H9 (cell line): Measurements from ENCODE around the gene DNER. TPM values are rescaled to one million over a fixed set of nuclear protein-coding genes. Genes with fewer than 3 reads are reported as not detected.

Experiments
- DNase-seq: peaks from one replicate; pipeline ENCODE4 v3.0.0-alpha.2; 2017
- H2AFZ ChIP-seq: one replicate; pipeline ENCODE4 v1.6.1; 2013; ENCODE audit warnings: mild to moderate bottlenecking, low read length, control low read depth, moderate library complexity
- H2AK5ac ChIP-seq: 2 replicates; pipeline ENCODE4 v1.6.1; 2013; ENCODE audit warnings: low read length, control low read depth, mixed read lengths; ENCODE audit not compliant: insufficient read length
- H2BK120ac ChIP-seq: one replicate; pipeline ENCODE4 v1.6.1; 2013; ENCODE audit warnings: low read depth, mild to moderate bottlenecking, low read length, control low read depth, inconsistent platforms; ENCODE audit not compliant: poor library complexity, severe bottlenecking
- H2BK12ac ChIP-seq: 2 replicates; pipeline ENCODE4 v1.6.1; 2013; ENCODE audit warnings: low read length, control low read depth, mixed read lengths, low read depth; ENCODE audit not compliant: insufficient read length
- H2BK15ac ChIP-seq: 2 replicates; pipeline ENCODE4 v1.6.1; 2013; ENCODE audit warnings: low read depth, low read length, control low read depth
- H2BK20ac ChIP-seq: one replicate; pipeline ENCODE4 v1.6.1; 2013; ENCODE audit warnings: low read depth, mild to moderate bottlenecking, low read length, control low read depth, inconsistent platforms; ENCODE audit not compliant: poor library complexity, severe bottlenecking
- H2BK5ac ChIP-seq: 2 replicates; pipeline ENCODE4 v1.6.1; 2013; ENCODE audit warnings: low read length, control low read depth, mixed read lengths; ENCODE audit not compliant: insufficient read length
- H3K14ac ChIP-seq: 2 replicates; pipeline ENCODE4 v1.6.1; 2013; ENCODE audit warnings: low read length, control low read depth; ENCODE audit not compliant: insufficient read depth
- H3K18ac ChIP-seq: 2 replicates; pipeline ENCODE4 v1.6.1; 2013; ENCODE audit warnings: low read depth, mild to moderate bottlenecking, mixed read lengths, low read length, control low read depth; ENCODE audit not compliant: insufficient read length
- H3K23ac ChIP-seq: 2 replicates; pipeline ENCODE4 v1.6.1; 2013; ENCODE audit warnings: low read length, control low read depth, mixed read lengths, low read depth; ENCODE audit not compliant: insufficient read length
- H3K23me2 ChIP-seq: 2 replicates; pipeline ENCODE4 v1.6.1; 2013; ENCODE audit warnings: low read depth, mild to moderate bottlenecking, mixed read lengths, low read length, control low read depth; ENCODE audit not compliant: insufficient read length, poor library complexity, severe bottlenecking
- H3K27ac ChIP-seq: 2 replicates; pipeline ENCODE4 v1.5.1; 2013; ENCODE audit warnings: low read length, control low read depth, mixed read lengths, low read depth; ENCODE audit not compliant: insufficient read length
- H3K27me3 ChIP-seq: 2 replicates; pipeline ENCODE4 v1.6.1; 2013; ENCODE audit warnings: low read length, control low read depth, inconsistent platforms; ENCODE audit not compliant: insufficient read depth
- H3K4ac ChIP-seq: 2 replicates; pipeline ENCODE4 v1.6.1; 2013; ENCODE audit warnings: low read depth, mild to moderate bottlenecking, control low read depth, inconsistent platforms, low read length, moderate library complexity
- H3K4me1 ChIP-seq: 2 replicates; pipeline ENCODE4 v1.6.1; 2013; ENCODE audit warnings: low read length, control low read depth, inconsistent platforms; ENCODE audit not compliant: insufficient read depth
- H3K4me2 ChIP-seq: 2 replicates; pipeline ENCODE4 v1.6.1; 2013; ENCODE audit warnings: low read length, control low read depth, mixed read lengths; ENCODE audit not compliant: insufficient read length, insufficient read depth
- H3K56ac ChIP-seq: 2 replicates; pipeline ENCODE4 v1.6.1; 2013; ENCODE audit warnings: low read depth, mild to moderate bottlenecking, mixed read lengths, low read length, control low read depth; ENCODE audit not compliant: insufficient read length
- H3K79me1 ChIP-seq: 2 replicates; pipeline ENCODE4 v1.6.1; 2013; ENCODE audit warnings: low read depth, mild to moderate bottlenecking, moderate library complexity, low read length, control low read depth, inconsistent platforms; ENCODE audit not compliant: insufficient read depth, poor library complexity, severe bottlenecking
- H3K79me2 ChIP-seq: 2 replicates; pipeline ENCODE4 v1.6.1; 2013; ENCODE audit warnings: low read length, control low read depth, inconsistent platforms; ENCODE audit not compliant: insufficient read depth
- H3K9ac ChIP-seq: 2 replicates; pipeline ENCODE4 v1.6.1; 2013; ENCODE audit warnings: low read length, control low read depth, mixed read lengths; ENCODE audit not compliant: insufficient read length; ENCODE audit errors: extremely low read depth
- H3K9me3 ChIP-seq: one replicate; pipeline ENCODE4 v1.6.1; 2013; ENCODE audit warnings: low read depth, low read length, inconsistent platforms; ENCODE audit not compliant: control insufficient read depth
- H3T11ph ChIP-seq: one replicate; pipeline ENCODE4 v1.6.1; 2013; ENCODE audit warnings: mild to moderate bottlenecking, low read length, control low read depth, inconsistent platforms
- H4K20me1 ChIP-seq: one replicate; pipeline ENCODE4 v1.6.1; 2013; ENCODE audit not compliant: control insufficient read depth, insufficient read length, insufficient read depth
- H4K5ac ChIP-seq: 2 replicates; pipeline ENCODE4 v1.6.1; 2013; ENCODE audit warnings: low read depth, mild to moderate bottlenecking, mixed read lengths, low read length, control low read depth; ENCODE audit not compliant: insufficient read length
- H4K8ac ChIP-seq: replicated peaks from 2 replicates; pipeline ENCODE4 v1.6.1; 2013; ENCODE audit warnings: low read length, control low read depth, mixed read lengths, low read depth; ENCODE audit not compliant: insufficient read length
- H4K91ac ChIP-seq: 2 replicates; pipeline ENCODE4 v1.6.1; 2013; ENCODE audit warnings: low read depth, mild to moderate bottlenecking, moderate library complexity, mixed read lengths, low read length, control low read depth; ENCODE audit not compliant: insufficient read length
- H3K27ac Mint-ChIP-seq, 3 experiments: 2 replicates in 2 of 3; 3 replicates in 1 of 3; pipeline ENCODE4 v1.8.0; 2020 to 2021; ENCODE audit warnings: mixed read lengths in 3 of 3, mild to moderate bottlenecking in 1 of 3, moderate library complexity in 1 of 3
- H3K27me3 Mint-ChIP-seq: 2 replicates; pipeline ENCODE4 v1.8.0; 2021; ENCODE audit warnings: low read depth, mild to moderate bottlenecking, moderate library complexity, mixed read lengths
- H3K36me3 Mint-ChIP-seq, 3 experiments: 2 replicates in 2 of 3; 3 replicates in 1 of 3; pipeline ENCODE4 v1.8.0; 2020 to 2021; ENCODE audit warnings: low read depth in 3 of 3, mixed read lengths in 3 of 3; ENCODE audit not compliant: insufficient read depth in 1 of 3
- H3K4me1 Mint-ChIP-seq, 2 experiments: 2 replicates each; pipeline ENCODE4 v1.8.0; 2020; ENCODE audit warnings: mixed read lengths in 2 of 2
- H3K4me3 Mint-ChIP-seq, 2 experiments: 2 replicates in 1 of 2; 3 replicates in 1 of 2; pipeline ENCODE4 v1.8.0; 2020 to 2021; ENCODE audit warnings: mild to moderate bottlenecking in 2 of 2, mixed read lengths in 2 of 2, moderate library complexity in 1 of 2
- H3K9me3 Mint-ChIP-seq, 2 experiments: 2 replicates in 1 of 2; 3 replicates in 1 of 2; pipeline ENCODE4 v1.8.0; 2020; ENCODE audit warnings: mild to moderate bottlenecking in 2 of 2, mixed read lengths in 2 of 2, moderate library complexity in 1 of 2
- WGBS: extraction: QIAGEN DNeasy Blood & Tissue Kit; methylation state at CpG from one replicate; pipeline ENCODE4 v1.1.7; 2013; ENCODE audit warnings: missing lambda C conversion rate, low lambda C conversion rate, mixed read lengths; ENCODE audit not compliant: insufficient read length; ENCODE audit errors: extremely low coverage; 5-methylcytosine and 5-hydroxymethylcytosine counted together
- total RNA-seq: library from RNA; stranded (reverse); gene quantifications from 2 replicates; pipeline ENCODE4 v1.2.1, GENCODE V29; 2021
- TF ChIP-seq, protein P1 (sequence below): fragments of 200-600 bp; sonication (generic); conservative IDR thresholded peaks from 3 replicates; pipeline ENCODE4 v1.8.0; 2021; ENCODE audit warnings: antibody characterized with exemption, mild to moderate bottlenecking

DNER gene
- total RNA-seq, 1 experiment from 2014 or later: 1.0 TPM

DNA sequence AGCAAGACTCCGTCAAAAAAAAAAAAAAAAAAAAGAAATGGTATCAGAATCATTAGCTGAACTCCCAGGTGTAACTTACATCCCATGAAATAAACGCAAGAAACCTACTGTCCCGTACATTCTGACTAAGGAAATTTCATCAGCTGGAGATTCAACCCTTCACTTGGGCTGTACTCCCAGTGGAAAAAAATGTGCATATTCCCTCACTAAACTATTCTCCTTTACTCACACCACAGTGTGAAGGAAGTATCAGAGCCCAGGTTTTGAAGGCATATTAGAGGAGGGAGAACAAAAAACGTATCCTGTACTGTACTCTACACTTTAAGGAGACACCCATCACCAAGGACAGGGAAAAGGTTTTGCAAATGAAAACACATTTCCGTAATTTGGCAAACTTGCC, 64.3 kb downstream of the DNER start:
- no peak overlapping the region for H3K14ac ChIP-seq
- no peaks in the 10 kb centered on the region for H3K79me2 ChIP-seq
- no peak overlapping the region for H3K23ac ChIP-seq
- no peak overlapping the region for H2BK15ac ChIP-seq
- H3K23me2 ChIP-seq: no peaks in the 10 kb centered on the region
- no peak overlapping the region for H2BK12ac ChIP-seq
- no peak overlapping the region for H3K4me2 ChIP-seq
- H3K18ac ChIP-seq: no peak overlapping the region
- H2BK120ac ChIP-seq: no peak overlapping the region
- no peak overlapping the region for H3T11ph ChIP-seq
- H3K4ac ChIP-seq: no peak overlapping the region
- no CpG with 5 or more reads among the region's 5 CpGs for WGBS
- Mint-ChIP-seq H3K36me3 (no peaks in the 10 kb centered on the region), H3K4me3 (no peak overlapping the region), H3K4me1 (peaks cover 19 to 21% of the 10 kb centered on the region in 2 experiments), H3K27me3 (peaks cover 1% of the 10 kb centered on the region; the same call in 1 of the 2 replicates), H3K9me3 (no peaks in the 10 kb centered on the region), H3K27ac (no peak overlapping the region)
- no peak overlapping the region for H2BK5ac ChIP-seq
- DNase-seq: no peak
- no peak overlapping the region for H4K91ac ChIP-seq
- H4K8ac ChIP-seq: no peak overlapping the region
- H3K9me3 ChIP-seq: no peaks in the 10 kb centered on the region
- no peak overlapping the region for H3K9ac ChIP-seq
- H2BK20ac ChIP-seq: no peak overlapping the region
- no peak overlapping the region for H3K27ac ChIP-seq
- H2AFZ ChIP-seq: no peak overlapping the region
- H3K56ac ChIP-seq: no peak overlapping the region
- H3K27me3 ChIP-seq: no peaks in the 10 kb centered on the region
- no peak overlapping the region for H4K5ac ChIP-seq
- TF ChIP-seq, protein P1, sequence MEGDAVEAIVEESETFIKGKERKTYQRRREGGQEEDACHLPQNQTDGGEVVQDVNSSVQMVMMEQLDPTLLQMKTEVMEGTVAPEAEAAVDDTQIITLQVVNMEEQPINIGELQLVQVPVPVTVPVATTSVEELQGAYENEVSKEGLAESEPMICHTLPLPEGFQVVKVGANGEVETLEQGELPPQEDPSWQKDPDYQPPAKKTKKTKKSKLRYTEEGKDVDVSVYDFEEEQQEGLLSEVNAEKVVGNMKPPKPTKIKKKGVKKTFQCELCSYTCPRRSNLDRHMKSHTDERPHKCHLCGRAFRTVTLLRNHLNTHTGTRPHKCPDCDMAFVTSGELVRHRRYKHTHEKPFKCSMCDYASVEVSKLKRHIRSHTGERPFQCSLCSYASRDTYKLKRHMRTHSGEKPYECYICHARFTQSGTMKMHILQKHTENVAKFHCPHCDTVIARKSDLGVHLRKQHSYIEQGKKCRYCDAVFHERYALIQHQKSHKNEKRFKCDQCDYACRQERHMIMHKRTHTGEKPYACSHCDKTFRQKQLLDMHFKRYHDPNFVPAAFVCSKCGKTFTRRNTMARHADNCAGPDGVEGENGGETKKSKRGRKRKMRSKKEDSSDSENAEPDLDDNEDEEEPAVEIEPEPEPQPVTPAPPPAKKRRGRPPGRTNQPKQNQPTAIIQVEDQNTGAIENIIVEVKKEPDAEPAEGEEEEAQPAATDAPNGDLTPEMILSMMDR: no peak
- H3K4me1 ChIP-seq: peaks cover 8% of the 10 kb centered on the region; the same call in 1 of the 2 replicates
- H2AK5ac ChIP-seq: no peak overlapping the region
- no peaks in the 10 kb centered on the region for H4K20me1 ChIP-seq
- no peaks in the 10 kb centered on the region for H3K79me1 ChIP-seq
